ENCODE data around the gene SERPINE1.
"Not testable (repeated sequence)": the region's sequence is repeated elsewhere in the genome, so short reads cannot be mapped to it uniquely, and the experiment has no call there.

- not testable (repeated sequence) for TF ChIP-seq CTCF, POLR2A (IDR thresholded peaks at IDR 0.05)
These were observed 34.5 kb upstream of the SERPINE1 start for GRCh38 chr7:101092266-101092905.

All from lower leg skin (tissue), 3 donors.